D721Med (cell line): ENCODE data around the gene NAT10.
"Not testable (repeated sequence)": the region's sequence is repeated elsewhere in the genome, so short reads cannot be mapped to it uniquely, and the experiment has no call there.

Experiments used
- DNase-seq: peaks from one replicate; pipeline ENCODE4 v3.0.0; 2011; ENCODE audit warnings: low spot score; ENCODE audit not compliant: insufficient read length
- FAIRE-seq: peaks from 2 replicates; lab custom pipeline; 2011; peaks lifted over from hg19 to GRCh38; lab: Jason Lieb, UNC
- TF ChIP-seq, protein P1 (sequence below): IDR thresholded peaks from 2 replicates; pipeline ENCODE4 v1.5.1; 2012; ENCODE audit warnings: mild to moderate bottlenecking, control low read depth; ENCODE audit not compliant: insufficient read depth; ENCODE audit errors: missing control alignments

The NAT10 gene

GRCh38 chr11:34105079-34105956 is at the start of gene NAT10:
TSS of gene NAT10 (plus strand) at chr11:34105629. CDS start at chr11:34108226, 2,597 bp downstream.
- TF ChIP-seq, protein P1, sequence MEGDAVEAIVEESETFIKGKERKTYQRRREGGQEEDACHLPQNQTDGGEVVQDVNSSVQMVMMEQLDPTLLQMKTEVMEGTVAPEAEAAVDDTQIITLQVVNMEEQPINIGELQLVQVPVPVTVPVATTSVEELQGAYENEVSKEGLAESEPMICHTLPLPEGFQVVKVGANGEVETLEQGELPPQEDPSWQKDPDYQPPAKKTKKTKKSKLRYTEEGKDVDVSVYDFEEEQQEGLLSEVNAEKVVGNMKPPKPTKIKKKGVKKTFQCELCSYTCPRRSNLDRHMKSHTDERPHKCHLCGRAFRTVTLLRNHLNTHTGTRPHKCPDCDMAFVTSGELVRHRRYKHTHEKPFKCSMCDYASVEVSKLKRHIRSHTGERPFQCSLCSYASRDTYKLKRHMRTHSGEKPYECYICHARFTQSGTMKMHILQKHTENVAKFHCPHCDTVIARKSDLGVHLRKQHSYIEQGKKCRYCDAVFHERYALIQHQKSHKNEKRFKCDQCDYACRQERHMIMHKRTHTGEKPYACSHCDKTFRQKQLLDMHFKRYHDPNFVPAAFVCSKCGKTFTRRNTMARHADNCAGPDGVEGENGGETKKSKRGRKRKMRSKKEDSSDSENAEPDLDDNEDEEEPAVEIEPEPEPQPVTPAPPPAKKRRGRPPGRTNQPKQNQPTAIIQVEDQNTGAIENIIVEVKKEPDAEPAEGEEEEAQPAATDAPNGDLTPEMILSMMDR: no peak
- peak; percentile 74 for DNase-seq
- FAIRE-seq: no peak

GRCh38 chr11:34056672-34057071 is 48.8 kb upstream of the NAT10 start:
- TF ChIP-seq, protein P1: no peak
- FAIRE-seq: no peak

DNA sequence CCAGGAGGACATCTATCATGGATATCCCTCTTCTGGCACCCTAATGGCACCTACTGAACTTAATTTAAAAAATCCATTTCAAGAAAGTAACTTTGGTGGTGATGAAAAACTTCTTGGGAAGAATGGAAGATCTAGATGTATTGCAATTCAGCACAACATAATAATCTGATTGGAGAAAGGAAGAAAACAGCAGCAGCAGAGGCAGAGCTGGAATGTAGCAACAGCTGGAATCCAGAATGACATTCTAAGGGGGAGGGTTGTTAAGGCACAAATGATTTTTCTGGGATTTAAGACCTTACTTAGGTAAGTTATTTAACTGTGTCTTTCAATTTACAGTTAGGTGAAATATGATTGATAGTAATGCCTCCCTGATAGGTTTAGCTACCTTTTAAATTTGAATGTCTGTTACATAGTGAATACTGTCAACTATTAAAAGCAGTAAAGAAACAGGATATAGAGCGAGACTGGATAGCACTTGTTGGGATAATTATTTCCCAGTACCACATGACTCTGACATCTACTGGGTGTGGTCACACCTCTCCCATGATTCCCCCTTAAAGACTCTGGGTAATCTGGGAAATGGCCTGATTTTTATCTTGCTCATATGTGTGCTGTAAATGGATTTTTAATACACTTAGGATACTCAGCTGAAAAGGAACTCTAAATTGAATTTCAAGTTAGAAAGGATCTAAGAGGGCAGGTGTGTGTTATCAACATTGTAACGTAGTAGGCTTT is 42.2 kb upstream of the NAT10 start:
- TF ChIP-seq, protein P1: no peak
- FAIRE-seq (no peak), DNase-seq (no peak)

More at GRCh38 chr11:34056672-34057071, 48.8 kb upstream of the NAT10 start:
- no peak for DNase-seq

- TF ChIP-seq, protein P1: no peak
- DNase-seq: no peak
- no peak for FAIRE-seq
These were observed 41.1 kb upstream of the NAT10 start for GRCh38 chr11:34064291-34064690.

GRCh38 chr11:34065505-34066203 is 39.8 kb upstream of the NAT10 start:
- TF ChIP-seq, protein P1: no peak
- FAIRE-seq (no peak), DNase-seq (no peak)

DNA sequence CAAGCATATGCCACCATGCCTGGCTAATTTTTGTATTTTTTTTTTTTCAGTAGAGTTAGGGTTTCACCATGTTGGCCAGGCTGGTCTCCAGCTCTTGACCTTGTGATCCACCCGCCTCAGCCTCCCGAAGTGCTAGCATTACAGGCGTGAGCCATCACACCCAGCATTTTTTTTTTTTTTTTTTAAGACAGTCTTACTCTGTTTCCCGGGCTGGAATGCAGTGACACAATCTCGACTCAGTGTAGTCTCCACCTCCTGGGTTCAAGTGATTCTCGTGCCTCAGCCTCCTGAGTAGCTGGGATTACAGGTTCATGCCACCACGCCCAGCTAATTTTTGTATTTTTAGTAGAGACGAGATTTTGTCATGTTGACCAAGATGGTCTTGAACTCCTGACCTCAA is 38.7 kb upstream of the NAT10 start:
- not testable (repeated sequence) for DNase-seq, FAIRE-seq

- TF ChIP-seq, protein P1: no peak
- FAIRE-seq (no peak), DNase-seq (no peak)
These were observed 37.9 kb upstream of the NAT10 start for GRCh38 chr11:34067383-34068065.
